ENCODE results near the gene TSPAN10. TPM values are rescaled to one million over a fixed set of nuclear protein-coding genes. Genes with fewer than 3 reads are reported as not detected.

Gene TSPAN10
- total and polyA plus RNA-seq, 2 of the 13 experiments (the other 11 are each of a cell fraction or from before 2014, with no cell fraction given) = 0.54 to 0.75 TPM

DNA sequence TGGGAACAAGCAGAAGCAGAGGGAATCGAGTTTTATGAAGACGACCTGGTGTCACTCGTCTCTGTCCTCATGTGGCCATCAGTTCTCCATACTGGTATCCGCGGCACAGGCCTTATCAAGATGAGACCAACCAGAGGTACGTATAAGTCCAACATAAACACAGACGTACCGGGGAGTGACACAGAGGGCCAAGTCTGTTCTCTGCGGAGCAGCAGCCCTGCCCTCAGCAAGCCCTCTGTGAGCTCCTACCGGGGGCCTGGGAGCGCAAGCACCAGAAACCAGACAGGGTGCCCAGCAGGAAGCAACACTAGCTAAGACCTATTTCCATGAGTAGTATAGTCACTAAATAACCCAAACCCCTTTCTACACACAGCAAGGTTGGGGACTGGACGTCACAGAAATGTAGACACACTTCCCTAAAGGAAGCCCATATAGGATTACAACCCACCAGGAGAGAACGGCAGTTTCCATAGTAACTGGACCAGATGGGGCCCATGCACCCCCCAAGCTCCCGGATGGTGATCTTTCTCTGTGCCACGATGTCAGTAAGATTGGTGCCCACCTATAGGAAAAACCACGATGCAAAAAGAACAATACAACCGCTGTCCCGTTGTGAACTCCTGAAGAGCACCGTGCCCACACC is 45.7 kb downstream of the TSPAN10 start (continued):
- TF ChIP-seq, protein P1, sequence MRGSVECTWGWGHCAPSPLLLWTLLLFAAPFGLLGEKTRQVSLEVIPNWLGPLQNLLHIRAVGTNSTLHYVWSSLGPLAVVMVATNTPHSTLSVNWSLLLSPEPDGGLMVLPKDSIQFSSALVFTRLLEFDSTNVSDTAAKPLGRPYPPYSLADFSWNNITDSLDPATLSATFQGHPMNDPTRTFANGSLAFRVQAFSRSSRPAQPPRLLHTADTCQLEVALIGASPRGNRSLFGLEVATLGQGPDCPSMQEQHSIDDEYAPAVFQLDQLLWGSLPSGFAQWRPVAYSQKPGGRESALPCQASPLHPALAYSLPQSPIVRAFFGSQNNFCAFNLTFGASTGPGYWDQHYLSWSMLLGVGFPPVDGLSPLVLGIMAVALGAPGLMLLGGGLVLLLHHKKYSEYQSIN (CRISPR knock-in tag; IDR thresholded peaks at IDR 0.05; ENCODE audit: borderline replicate concordance) = no peak
- TF ChIP-seq ZNF589 (CRISPR knock-in tag; conservative IDR thresholded peaks at IDR 0.05) (no peak), CAMTA2 (CRISPR knock-in tag; IDR thresholded peaks at IDR 0.05; ENCODE audit: borderline replicate concordance) (no peak), XRCC5 (optimal IDR thresholded peaks at IDR 0.05; ENCODE audit: low read length) (peak; percentile 15), FOSL1 (CRISPR knock-in tag; IDR thresholded peaks at IDR 0.05; ENCODE audit: borderline replicate concordance) (no peak)
- TF ChIP-seq, protein P2, sequence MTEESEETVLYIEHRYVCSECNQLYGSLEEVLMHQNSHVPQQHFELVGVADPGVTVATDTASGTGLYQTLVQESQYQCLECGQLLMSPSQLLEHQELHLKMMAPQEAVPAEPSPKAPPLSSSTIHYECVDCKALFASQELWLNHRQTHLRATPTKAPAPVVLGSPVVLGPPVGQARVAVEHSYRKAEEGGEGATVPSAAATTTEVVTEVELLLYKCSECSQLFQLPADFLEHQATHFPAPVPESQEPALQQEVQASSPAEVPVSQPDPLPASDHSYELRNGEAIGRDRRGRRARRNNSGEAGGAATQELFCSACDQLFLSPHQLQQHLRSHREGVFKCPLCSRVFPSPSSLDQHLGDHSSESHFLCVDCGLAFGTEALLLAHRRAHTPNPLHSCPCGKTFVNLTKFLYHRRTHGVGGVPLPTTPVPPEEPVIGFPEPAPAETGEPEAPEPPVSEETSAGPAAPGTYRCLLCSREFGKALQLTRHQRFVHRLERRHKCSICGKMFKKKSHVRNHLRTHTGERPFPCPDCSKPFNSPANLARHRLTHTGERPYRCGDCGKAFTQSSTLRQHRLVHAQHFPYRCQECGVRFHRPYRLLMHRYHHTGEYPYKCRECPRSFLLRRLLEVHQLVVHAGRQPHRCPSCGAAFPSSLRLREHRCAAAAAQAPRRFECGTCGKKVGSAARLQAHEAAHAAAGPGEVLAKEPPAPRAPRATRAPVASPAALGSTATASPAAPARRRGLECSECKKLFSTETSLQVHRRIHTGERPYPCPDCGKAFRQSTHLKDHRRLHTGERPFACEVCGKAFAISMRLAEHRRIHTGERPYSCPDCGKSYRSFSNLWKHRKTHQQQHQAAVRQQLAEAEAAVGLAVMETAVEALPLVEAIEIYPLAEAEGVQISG (CRISPR knock-in tag; IDR thresholded peaks at IDR 0.05) = no peak
- TF ChIP-seq, protein P3, sequence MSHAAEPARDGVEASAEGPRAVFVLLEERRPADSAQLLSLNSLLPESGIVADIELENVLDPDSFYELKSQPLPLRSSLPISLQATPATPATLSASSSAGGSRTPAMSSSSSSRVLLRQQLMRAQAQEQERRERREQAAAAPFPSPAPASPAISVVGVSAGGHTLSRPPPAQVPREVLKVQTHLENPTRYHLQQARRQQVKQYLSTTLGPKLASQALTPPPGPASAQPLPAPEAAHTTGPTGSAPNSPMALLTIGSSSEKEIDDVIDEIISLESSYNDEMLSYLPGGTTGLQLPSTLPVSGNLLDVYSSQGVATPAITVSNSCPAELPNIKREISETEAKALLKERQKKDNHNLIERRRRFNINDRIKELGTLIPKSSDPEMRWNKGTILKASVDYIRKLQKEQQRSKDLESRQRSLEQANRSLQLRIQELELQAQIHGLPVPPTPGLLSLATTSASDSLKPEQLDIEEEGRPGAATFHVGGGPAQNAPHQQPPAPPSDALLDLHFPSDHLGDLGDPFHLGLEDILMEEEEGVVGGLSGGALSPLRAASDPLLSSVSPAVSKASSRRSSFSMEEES (CRISPR knock-in tag; IDR thresholded peaks at IDR 0.05) = no peak

Measured in HepG2 (cell line).